ENCODE measurements around the gene AURKA. TPM values are rescaled to one million over a fixed set of nuclear protein-coding genes. Genes with fewer than 3 reads are reported as not detected.

The AURKA gene
- total RNA-seq, 1 donor from 2014 or later = 60.3 TPM

- Mint-ChIP-seq H3K4me1 (no peaks in the 10 kb centered on the region), H3K4me3 (no peak overlapping the region), H3K36me3 (ENCODE audit: low read depth) (no peaks in the 10 kb centered on the region), H3K27me3 (ENCODE audit: low read depth) (peaks cover 23% of the 10 kb centered on the region), H3K9me3 (peaks cover 12% of the 10 kb centered on the region), H3K27ac (ENCODE audit: unreplicated experiment) (no peak overlapping the region)
- no peak for TF ChIP-seq CTCF (conservative IDR thresholded peaks at IDR 0.05)
- DNase-seq (ENCODE audit: low read depth, low spot score) = peak; percentile 30
Measured at GRCh38 chr20:56328861-56329260, 63.2 kb downstream of the AURKA start.

GRCh38 chr20:56324806-56325205 is 67.2 kb downstream of the AURKA start:
- TF ChIP-seq CTCF (conservative IDR thresholded peaks at IDR 0.05) = no peak
- no peak for DNase-seq (ENCODE audit: low read depth, low spot score)
- no peaks in the 10 kb centered on the region for H3K4me1 Mint-ChIP-seq
- H3K27me3 Mint-ChIP-seq (ENCODE audit: low read depth) = peaks cover 38% of the 10 kb centered on the region
- H3K9me3 Mint-ChIP-seq = peaks cover 6% of the 10 kb centered on the region
- H3K4me3 Mint-ChIP-seq = no peak overlapping the region
- no peak overlapping the region for H3K27ac Mint-ChIP-seq (ENCODE audit: unreplicated experiment)
- H3K36me3 Mint-ChIP-seq (ENCODE audit: low read depth) = no peaks in the 10 kb centered on the region

- H3K4me1 Mint-ChIP-seq = no peaks in the 10 kb centered on the region
- peaks cover 42% of the 10 kb centered on the region for H3K27me3 Mint-ChIP-seq (ENCODE audit: low read depth)
- TF ChIP-seq CTCF (conservative IDR thresholded peaks at IDR 0.05) = no peak
- DNase-seq (ENCODE audit: low read depth, low spot score) = no peak
- H3K36me3 Mint-ChIP-seq (ENCODE audit: low read depth) = no peaks in the 10 kb centered on the region
- peaks cover 6% of the 10 kb centered on the region for H3K9me3 Mint-ChIP-seq
- H3K4me3 Mint-ChIP-seq = no peak overlapping the region
- no peak overlapping the region for H3K27ac Mint-ChIP-seq (ENCODE audit: unreplicated experiment)
Measured at GRCh38 chr20:56323656-56324055, 68.4 kb downstream of the AURKA start.

GRCh38 chr20:56323206-56323605 is 68.8 kb downstream of the AURKA start:
- Mint-ChIP-seq H3K9me3 (peaks cover 6% of the 10 kb centered on the region), H3K4me3 (no peak overlapping the region), H3K27ac (ENCODE audit: unreplicated experiment) (no peak overlapping the region), H3K36me3 (ENCODE audit: low read depth) (no peaks in the 10 kb centered on the region), H3K27me3 (ENCODE audit: low read depth) (peaks cover 42% of the 10 kb centered on the region), H3K4me1 (no peaks in the 10 kb centered on the region)
- no peak for DNase-seq (ENCODE audit: low read depth, low spot score)
- no peak for TF ChIP-seq CTCF (conservative IDR thresholded peaks at IDR 0.05)

- no peak for DNase-seq (ENCODE audit: low read depth, low spot score)
- H3K9me3 Mint-ChIP-seq = peaks cover 6% of the 10 kb centered on the region
- no peak overlapping the region for H3K27ac Mint-ChIP-seq (ENCODE audit: unreplicated experiment)
- H3K4me1 Mint-ChIP-seq = no peaks in the 10 kb centered on the region
- H3K27me3 Mint-ChIP-seq (ENCODE audit: low read depth) = peaks cover 44% of the 10 kb centered on the region
- H3K36me3 Mint-ChIP-seq (ENCODE audit: low read depth) = no peaks in the 10 kb centered on the region
- TF ChIP-seq CTCF (conservative IDR thresholded peaks at IDR 0.05) = no peak
- no peak overlapping the region for H3K4me3 Mint-ChIP-seq
Measured at GRCh38 chr20:56322681-56323080, 69.3 kb downstream of the AURKA start.

Other genes with a start within 250 kb of the AURKA start
- gene MC3R, start 143.5 kb downstream of the AURKA start, total RNA-seq = not detected in 2 replicates
- 30.8 and 33.2 TPM in 2 replicates for gene FAM210B, start 33.2 kb downstream of the AURKA start, total RNA-seq
- gene CSTF1, start 430 bp upstream of the AURKA start, total RNA-seq = 51.9 and 52.7 TPM in 2 replicates
- gene CASS4, start 20.0 kb upstream of the AURKA start, total RNA-seq = 0.14 and 0.16 TPM in 2 replicates
- gene RTF2, start 76.4 kb upstream of the AURKA start, total RNA-seq = 70.7 and 75.3 TPM in 2 replicates
- gene FAM209A, start 132.5 kb upstream of the AURKA start, total RNA-seq = 0.42 and 0.50 TPM in 2 replicates
- gene FAM209B, start 141.0 kb upstream of the AURKA start, total RNA-seq = 0.55 TPM in 1 of 2 replicates, not detected in the other
- gene TFAP2C, start 237.1 kb upstream of the AURKA start, total RNA-seq = 4.0 and 4.9 TPM in 2 replicates

Data from neural crest cell (in vitro differentiated cells).